ENCODE data around the gene CBX1. TPM values are rescaled to one million over a fixed set of nuclear protein-coding genes. Genes with fewer than 3 reads are reported as not detected.

Gene CBX1
- total and polyA plus RNA-seq, 2 of the 13 experiments (the other 11 are each of a cell fraction or from before 2014, with no cell fraction given) = 17.8 to 108 TPM

- FAIRE-seq (no peak), ATAC-seq (no peak), DNase-seq (ENCODE audit: low spot score) (no peak)
- no TSS peak for BruUV-seq (replicated peaks)
- H3K4me2 ChIP-seq (ENCODE audit: low read depth, low read length) = no peak overlapping the region
- peaks cover 18% of the 10 kb centered on the region for H3K4me1 ChIP-seq (ENCODE audit: insufficient read depth, low read length)
- H3K27ac ChIP-seq (ENCODE audit: extremely low read length, insufficient read depth, low read length) = no peak overlapping the region
- H2AFZ ChIP-seq (ENCODE audit: low read length) = no peak overlapping the region
- H3K79me2 ChIP-seq (ENCODE audit: insufficient read depth, low read length) = peaks cover 24% of the 10 kb centered on the region
- H3K4me3 ChIP-seq (replicated peaks in 1 of 3; ENCODE audit: insufficient read depth in 1 of 3, low read depth in 2 of 3, low read length in 3 of 3) = no peak overlapping the region
- TF ChIP-seq MATR3 (CRISPR knock-in tag; IDR thresholded peaks at IDR 0.05) (no peak), ATM (IDR thresholded peaks at IDR 0.05; ENCODE audit: borderline replicate concordance) (no peak), ZNF496 (CRISPR knock-in tag; IDR thresholded peaks at IDR 0.05; ENCODE audit: insufficient replicate concordance) (no peak), MEIS1 (CRISPR knock-in tag; IDR thresholded peaks at IDR 0.05; ENCODE audit: borderline replicate concordance) (no peak)
- ChIA-PET POLR2A (no interaction called here), CTCF (ENCODE audit: low intra/inter-chr PET ratio, low total read pairs) (no interaction called here)
- H4K20me1 ChIP-seq (ENCODE audit: insufficient read depth, low read length) = no peaks in the 10 kb centered on the region
- in situ Hi-C loops (cut with HindIII; ENCODE audit: extremely low pct_ligation_motif_present, low pct_unique_long_range_greater_than_20kb) (no loop called here), intact Hi-C loops (cut with micrococcal nuclease; ENCODE audit: unreplicated experiment) (no loop called here)
- WGBS (ENCODE audit: low lambda C conversion rate) = 97% methylated on average over 2 of the region's 2 CpGs
- H3K36me3 ChIP-seq (replicated peaks in 1 of 2; ENCODE audit: control insufficient read depth in 1 of 2, insufficient read depth in 2 of 2, low read length in 2 of 2) = peaks cover 3 to 16% of the 10 kb centered on the region in 2 experiments; a peak in 4 of 5 replicates
- H3K9me3 ChIP-seq (ENCODE audit: low read length) = no peaks in the 10 kb centered on the region
- H3K27me3 ChIP-seq (ENCODE audit: control insufficient read depth in 1 of 2, insufficient read depth in 2 of 2, low read length in 2 of 2) = no peaks in the 10 kb centered on the region; a peak in 2 of 5 replicates
- no peak overlapping the region for H3K9ac ChIP-seq (ENCODE audit: insufficient read depth, low read depth, low read length)
Measured at GRCh38 chr17:48111937-48112241, 10.6 kb upstream of the CBX1 start.

- Histone ChIP-seq H3K27me3 (ENCODE audit: control insufficient read depth in 1 of 2, insufficient read depth in 2 of 2, low read length in 2 of 2) (no peaks in the 10 kb centered on the region; a peak in 2 of 5 replicates), H4K20me1 (ENCODE audit: insufficient read depth, low read length) (no peaks in the 10 kb centered on the region), H2AFZ (ENCODE audit: low read length) (no peak overlapping the region), H3K4me3 (replicated peaks in 1 of 3; ENCODE audit: insufficient read depth in 1 of 3, low read depth in 2 of 3, low read length in 3 of 3) (no peak overlapping the region), H3K4me2 (ENCODE audit: low read depth, low read length) (no peak overlapping the region), H3K36me3 (replicated peaks in 1 of 2; ENCODE audit: control insufficient read depth in 1 of 2, insufficient read depth in 2 of 2, low read length in 2 of 2) (peaks cover 3 to 7% of the 10 kb centered on the region in 2 experiments; a peak in 3 of 5 replicates), H3K27ac (ENCODE audit: extremely low read length, insufficient read depth, low read length) (no peak overlapping the region), H3K9ac (ENCODE audit: insufficient read depth, low read depth, low read length) (no peak overlapping the region), H3K4me1 (ENCODE audit: insufficient read depth, low read length) (peaks cover 24% of the 10 kb centered on the region), H3K79me2 (ENCODE audit: insufficient read depth, low read length) (peaks cover 24% of the 10 kb centered on the region), H3K9me3 (ENCODE audit: low read length) (no peaks in the 10 kb centered on the region)
- TF ChIP-seq, protein P1, sequence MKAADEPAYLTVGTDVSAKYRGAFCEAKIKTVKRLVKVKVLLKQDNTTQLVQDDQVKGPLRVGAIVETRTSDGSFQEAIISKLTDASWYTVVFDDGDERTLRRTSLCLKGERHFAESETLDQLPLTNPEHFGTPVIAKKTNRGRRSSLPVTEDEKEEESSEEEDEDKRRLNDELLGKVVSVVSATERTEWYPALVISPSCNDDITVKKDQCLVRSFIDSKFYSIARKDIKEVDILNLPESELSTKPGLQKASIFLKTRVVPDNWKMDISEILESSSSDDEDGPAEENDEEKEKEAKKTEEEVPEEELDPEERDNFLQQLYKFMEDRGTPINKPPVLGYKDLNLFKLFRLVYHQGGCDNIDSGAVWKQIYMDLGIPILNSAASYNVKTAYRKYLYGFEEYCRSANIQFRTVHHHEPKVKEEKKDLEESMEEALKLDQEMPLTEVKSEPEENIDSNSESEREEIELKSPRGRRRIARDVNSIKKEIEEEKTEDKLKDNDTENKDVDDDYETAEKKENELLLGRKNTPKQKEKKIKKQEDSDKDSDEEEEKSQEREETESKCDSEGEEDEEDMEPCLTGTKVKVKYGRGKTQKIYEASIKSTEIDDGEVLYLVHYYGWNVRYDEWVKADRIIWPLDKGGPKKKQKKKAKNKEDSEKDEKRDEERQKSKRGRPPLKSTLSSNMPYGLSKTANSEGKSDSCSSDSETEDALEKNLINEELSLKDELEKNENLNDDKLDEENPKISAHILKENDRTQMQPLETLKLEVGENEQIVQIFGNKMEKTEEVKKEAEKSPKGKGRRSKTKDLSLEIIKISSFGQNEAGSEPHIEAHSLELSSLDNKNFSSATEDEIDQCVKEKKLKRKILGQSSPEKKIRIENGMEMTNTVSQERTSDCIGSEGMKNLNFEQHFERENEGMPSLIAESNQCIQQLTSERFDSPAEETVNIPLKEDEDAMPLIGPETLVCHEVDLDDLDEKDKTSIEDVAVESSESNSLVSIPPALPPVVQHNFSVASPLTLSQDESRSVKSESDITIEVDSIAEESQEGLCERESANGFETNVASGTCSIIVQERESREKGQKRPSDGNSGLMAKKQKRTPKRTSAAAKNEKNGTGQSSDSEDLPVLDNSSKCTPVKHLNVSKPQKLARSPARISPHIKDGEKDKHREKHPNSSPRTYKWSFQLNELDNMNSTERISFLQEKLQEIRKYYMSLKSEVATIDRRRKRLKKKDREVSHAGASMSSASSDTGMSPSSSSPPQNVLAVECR (CRISPR knock-in tag; IDR thresholded peaks at IDR 0.05; ENCODE audit: borderline replicate concordance) = no peak
- TF ChIP-seq ATF7 (IDR thresholded peaks at IDR 0.05) (peak; percentile 27; the same call in 1 of the 2 replicates), ATF7 (CRISPR knock-in tag; IDR thresholded peaks at IDR 0.05) (no peak)
- intact Hi-C loops (cut with micrococcal nuclease; ENCODE audit: unreplicated experiment) = no loop called here
- WGBS (ENCODE audit: low lambda C conversion rate) = 92% methylated on average over 9 of the region's 9 CpGs
- ChIA-PET CTCF (ENCODE audit: low intra/inter-chr PET ratio, low total read pairs) (no interaction called here), POLR2A (no interaction called here)
- BruUV-seq (replicated peaks) = no TSS peak
- no peak for ATAC-seq
- no peak for FAIRE-seq
- in situ Hi-C loops (cut with HindIII; ENCODE audit: extremely low pct_ligation_motif_present, low pct_unique_long_range_greater_than_20kb) = no loop called here
- no peak for DNase-seq (ENCODE audit: low spot score)
Measured at GRCh38 chr17:48110761-48111160, 9.5 kb upstream of the CBX1 start.
